ENCODE results near the gene MCC.

Gene MCC

GRCh38 chr5:113337515-113338415 lies 150.5 kb downstream of the MCC start:
- TF ChIP-seq CTCF (IDR thresholded peaks at IDR 0.05) (no peak), ZFX (IDR thresholded peaks at IDR 0.05; ENCODE audit: borderline replicate concordance) (no peak)
- no peak overlapping the region for H3K27ac ChIP-seq

- TF ChIP-seq CTCF (IDR thresholded peaks at IDR 0.05) = peak; percentile 43
- no peak for TF ChIP-seq ZFX (IDR thresholded peaks at IDR 0.05; ENCODE audit: borderline replicate concordance)
Measured at GRCh38 chr5:113336975-113337374, 151.3 kb downstream of the MCC start.

GRCh38 chr5:113333411-113333810 lies 154.8 kb downstream of the MCC start:
- H3K27ac ChIP-seq = no peak overlapping the region
- TF ChIP-seq ZFX (IDR thresholded peaks at IDR 0.05; ENCODE audit: borderline replicate concordance) = no peak
- TF ChIP-seq CTCF (IDR thresholded peaks at IDR 0.05) = no peak

More at GRCh38 chr5:113336975-113337374, 151.3 kb downstream of the MCC start:
- H3K27ac ChIP-seq = no peak overlapping the region

GRCh38 chr5:113331209-113331551 lies 157.1 kb downstream of the MCC start:
- TF ChIP-seq CTCF (IDR thresholded peaks at IDR 0.05) (no peak), ZFX (IDR thresholded peaks at IDR 0.05; ENCODE audit: borderline replicate concordance) (no peak)

GRCh38 chr5:113330533-113331208 lies 157.6 kb downstream of the MCC start:
- TF ChIP-seq CTCF (IDR thresholded peaks at IDR 0.05) (peak; percentile 48), ZFX (IDR thresholded peaks at IDR 0.05; ENCODE audit: borderline replicate concordance) (no peak)
- no peak overlapping the region for H3K27ac ChIP-seq

More at GRCh38 chr5:113331209-113331551, 157.1 kb downstream of the MCC start:
- H3K27ac ChIP-seq = no peak overlapping the region

GRCh38 chr5:113329981-113330380 lies 158.3 kb downstream of the MCC start:
- H3K27ac ChIP-seq = no peak overlapping the region
- TF ChIP-seq ZFX (IDR thresholded peaks at IDR 0.05; ENCODE audit: borderline replicate concordance) (no peak), CTCF (IDR thresholded peaks at IDR 0.05) (no peak)

- no peak for TF ChIP-seq ZFX (IDR thresholded peaks at IDR 0.05; ENCODE audit: borderline replicate concordance)
- no peak for TF ChIP-seq CTCF (IDR thresholded peaks at IDR 0.05)
Measured at GRCh38 chr5:113325054-113325453, 163.2 kb downstream of the MCC start.

More at GRCh38 chr5:113325054-113325453, 163.2 kb downstream of the MCC start:
- no peak overlapping the region for H3K27ac ChIP-seq
